Heart right ventricle (tissue), 16 donors: ENCODE results near the gene COQ8B. TPM values are rescaled to one million over a fixed set of nuclear protein-coding genes. Genes with fewer than 3 reads are reported as not detected.

Source experiments
- ATAC-seq, 8 donors: fragments of 200-7000 bp; cut with Tn5 transposase; one replicate each; pipeline ENCODE4 v1.9.1; 2020; ENCODE audit warnings: mild to moderate bottlenecking in 8 of 8, moderate library complexity in 8 of 8, moderate number of reproducible peaks in 1 of 8
- DNase-seq, 2 donors: peaks; one replicate each; pipeline ENCODE4 v3.0.0-alpha.2; 2020
- H3K27ac ChIP-seq, 10 donors: fragments of 200-600 bp; sonication (generic) in 2 of 10; one replicate each; pipeline versions ENCODE4 v1.5.0 to v1.8.0; 2020 to 2022; ENCODE audit warnings: mild to moderate bottlenecking in 3 of 10
- H3K27me3 ChIP-seq, 7 donors: fragments of 200-600 bp; one replicate each; pipeline ENCODE4 v1.8.0; 2021 to 2022; ENCODE audit warnings: mild to moderate bottlenecking in 2 of 7
- H3K36me3 ChIP-seq, 9 donors: fragments of 200-600 bp; sonication (generic) in 1 of 9; one replicate each; pipeline versions ENCODE4 v1.5.0 to v1.8.0; 2020 to 2022; ENCODE audit warnings: mild to moderate bottlenecking in 2 of 9
- H3K4me1 ChIP-seq, 9 donors: fragments of 200-600 bp; sonication (generic) in 1 of 9; one replicate each; pipeline versions ENCODE4 v1.5.0 to v1.8.0; 2020 to 2022; ENCODE audit warnings: mild to moderate bottlenecking in 4 of 9
- H3K4me3 ChIP-seq, 10 donors: fragments of 200-600 bp; sonication (generic) in 2 of 10; one replicate each; pipeline versions ENCODE4 v1.5.0 to v1.8.0; 2020 to 2022; ENCODE audit warnings: mild to moderate bottlenecking in 7 of 10, moderate library complexity in 2 of 10
- H3K9me3 ChIP-seq, 11 donors: fragments of 200-600 bp in 10 of 11; sonication (generic) in 2 of 11; one replicate each; pipeline versions ENCODE4 v1.5.0 to v1.8.0; 2013 to 2022; ENCODE audit warnings: mild to moderate bottlenecking in 2 of 11, control low read depth in 1 of 11, moderate library complexity in 1 of 11
- CTCF ChIP-seq, 9 donors: fragments of 200-600 bp; sonication (generic) in 2 of 9; IDR thresholded peaks; one replicate each; pipeline versions ENCODE4 v1.5.0 to v1.8.0; 2021 to 2022; ENCODE audit warnings: antibody characterized with exemption in 9 of 9, mild to moderate bottlenecking in 5 of 9, moderate library complexity in 1 of 9
- WGBS, 2 donors: extraction: QIAGEN DNeasy Blood & Tissue Kit; methylation state at CpG; one replicate each; pipeline ENCODE4 v1.1.7; 2013; ENCODE audit warnings: inconsistent platforms in 1 of 2; 5-methylcytosine and 5-hydroxymethylcytosine counted together
- intact Hi-C, 10 donors: fragments of 100-400 bp; cut with DNase I; formaldehyde crosslinking; loops; one replicate each; pipeline versions ENCODE4 v1.11.1 to v1.14.2; 2022
- polyA plus RNA-seq, 2 donors: library from polyadenylated mRNA; stranded (reverse); fragments of 200-250 nt; gene quantifications; one replicate each; pipeline ENCODE4 v1.2.3, GENCODE V29; 2013
- total RNA-seq, 10 donors: library from RNA; stranded (reverse); fragmentation: NEBNext Ultra II Directional in 3 of 10; extraction: Animal tissue kit (Norgen Biotek cat#: 25700) in 3 of 10; gene quantifications; one replicate each; pipeline versions ENCODE4 v1.2.1 to v1.2.4, GENCODE V29; 2021 to 2023
- donor health status: Arrhythmogenic right ventricular cardiomyopathy.
- donor health status: ischemic (EF 13 %, LVEDD 7.1; RV severe dilation, severe dysfunction).
- donor health status: healthy with polysubstance abuse.
- donor health status: DM: no; HTN: yes; CAD: no.
- donor health status: DM: no; HTN: no; CAD: no.
- donor health status: ischemic (EF 25% LVEDD 6.9; RV normal size, moderate dysfunction).
- donor health status: ischemic (EF 25% LVEDD 5.7; RV mildly dilated, moderate dysfunction).
- donor health status: healthy.
- donor health status: DM: yes; HTN: yes; CAD: no.
- donor health status: Ischemic cardiomyopathy.
- donor health status: ischemic (EF 35%, LVEDD 5.7; RV mildly dilated, moderate dysfunction).
- donor health status: nonischemic (EF 11% LVEDD 7.7; RV severe dilation, severe dysfunction).
- donor health status: DM: yes; HTN: yes; CAD: no.
- donor health status: PGD.
- donor health status: ischemic (EF 29% LVEDD 5.4; RV normal size, mild dysfunction).
- donor health status: nonischemic (EF 23%, LVEDD 6.1; RV moderate dilation, normal function).

The COQ8B gene
- total and polyA plus RNA-seq, 12 donors = 17.9 to 34.4 (median 27.5) TPM

DNA sequence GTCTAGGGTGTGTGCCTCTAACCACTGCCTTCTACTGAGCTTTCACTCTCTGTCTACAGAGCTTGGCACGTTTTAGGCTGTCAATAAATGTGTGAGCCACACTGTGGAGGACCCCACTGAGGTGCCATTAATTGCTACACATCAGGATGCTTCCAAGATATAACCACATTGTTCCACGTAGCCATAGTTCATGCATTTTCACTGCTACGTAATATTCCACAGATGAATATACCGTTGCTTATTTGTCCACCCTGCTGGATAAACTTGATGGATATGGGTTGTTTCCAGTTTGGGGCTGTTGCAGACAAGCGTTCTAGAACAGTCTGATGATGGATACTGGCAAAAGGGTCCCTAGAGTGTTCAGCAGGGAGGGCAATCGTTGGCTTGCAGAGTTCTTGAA lies 14.9 kb downstream of the COQ8B start:
- Histone ChIP-seq H3K27ac (no peak overlapping the region), H3K9me3 (no peaks in the 10 kb centered on the region), H3K4me1 (peaks cover 0 to 34% (median 19%) of the 10 kb centered on the region in 9 donors), H3K27me3 (no peaks in the 10 kb centered on the region), H3K4me3 (no peak overlapping the region), H3K36me3 (peaks cover 0 to 88% (median 38%) of the 10 kb centered on the region in 9 donors)
- intact Hi-C loops = no loop called here
- no peak for TF ChIP-seq CTCF (IDR thresholded peaks at IDR 0.05)
- DNase-seq = no peak
- no peak for ATAC-seq
- WGBS, 2 donors = 95% methylated on average over 6 of the region's 6 CpGs

- no peaks in the 10 kb centered on the region for H3K9me3 ChIP-seq
- no peak for ATAC-seq
- DNase-seq = no peak
- 95% methylated on average over 9 of the region's 9 CpGs for WGBS, 2 donors
- no peak for TF ChIP-seq CTCF (IDR thresholded peaks at IDR 0.05)
- no peak overlapping the region for H3K27ac ChIP-seq
- peaks cover 0 to 17% (median 3%) of the 10 kb centered on the region in 9 donors for H3K4me1 ChIP-seq
- H3K27me3 ChIP-seq = no peaks in the 10 kb centered on the region
- H3K36me3 ChIP-seq = peaks cover 0 to 93% (median 39%) of the 10 kb centered on the region in 9 donors
- intact Hi-C loops = no loop called here
- no peak overlapping the region for H3K4me3 ChIP-seq
Measured at GRCh38 chr19:40700083-40700482, 16.6 kb downstream of the COQ8B start.

- Histone ChIP-seq H3K4me3 (no peak overlapping the region), H3K9me3 (no peaks in the 10 kb centered on the region), H3K4me1 (peaks cover 0 to under 1% (median 0%) of the 10 kb centered on the region in 9 donors), H3K36me3 (peaks cover 0 to 82% (median 25%) of the 10 kb centered on the region in 9 donors), H3K27ac (no peak overlapping the region), H3K27me3 (no peaks in the 10 kb centered on the region)
- intact Hi-C loops = no loop called here
- WGBS, 2 donors = 98 to 99% methylated on average over 6 of the region's 6 CpGs
- ATAC-seq = no peak
- DNase-seq = no peak
- no peak for TF ChIP-seq CTCF (IDR thresholded peaks at IDR 0.05)
Measured at GRCh38 chr19:40697007-40697406, 19.7 kb downstream of the COQ8B start.

- H3K27ac ChIP-seq = no peak overlapping the region
- H3K4me3 ChIP-seq = no peak overlapping the region
- ATAC-seq (no peak), DNase-seq (no peak)
- no peaks in the 10 kb centered on the region for H3K27me3 ChIP-seq
- intact Hi-C loops = no loop called here
- H3K4me1 ChIP-seq = peaks cover 0 to 12% (median 7%) of the 10 kb centered on the region in 9 donors
- no peak for TF ChIP-seq CTCF (IDR thresholded peaks at IDR 0.05)
- no peaks in the 10 kb centered on the region for H3K9me3 ChIP-seq
- peaks cover 0 to 75% (median 16%) of the 10 kb centered on the region in 9 donors for H3K36me3 ChIP-seq
- 95 to 97% methylated on average over 5 of the region's 5 CpGs for WGBS, 2 donors
Measured at GRCh38 chr19:40695881-40696280, 20.8 kb downstream of the COQ8B start.
